Erythroblast (primary cell): ENCODE measurements around the gene ADGRG3.

ENCODE experiments used
- GATA1 ChIP-seq: IDR thresholded peaks from 2 replicates; pipeline ENCODE4 v1.6.1; 2011; ENCODE audit warnings: low read depth, mild to moderate bottlenecking, control low read depth, low read length, moderate library complexity
- POLR2A ChIP-seq: IDR thresholded peaks from 2 replicates; pipeline ENCODE4 v1.6.1; 2011; ENCODE audit warnings: mild to moderate bottlenecking, low read length

DNA sequence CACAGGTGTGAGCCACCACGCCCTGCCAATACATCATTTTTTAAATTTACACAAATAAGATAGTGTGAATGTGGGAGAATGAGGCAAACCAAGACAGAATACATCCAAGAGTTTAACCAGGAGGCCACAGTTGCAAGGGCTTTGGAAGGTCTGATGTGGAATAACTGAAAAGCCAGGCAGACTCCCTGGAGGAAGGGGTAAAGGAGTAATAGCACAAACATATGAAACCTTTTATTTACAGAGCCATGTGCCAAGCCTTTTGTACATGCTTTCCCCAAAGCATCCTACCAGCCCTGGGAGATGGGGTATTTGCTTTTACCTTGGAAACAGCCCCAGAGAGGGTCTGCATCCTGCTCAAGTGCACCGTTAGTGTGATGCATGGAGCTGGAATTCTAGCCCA is 4.7 kb downstream of the ADGRG3 start:
- TF ChIP-seq POLR2A, result no peak
- TF ChIP-seq GATA1, result no peak
